BE2C (cell line): ENCODE measurements around the gene CFAP77.

Experiments
- DNase-seq: peaks from one replicate; pipeline ENCODE4 v3.0.0-alpha.2; 2020
- H3K27me3 ChIP-seq: fragments of 250-450 bp; sonication (Bioruptor Pico); 2 replicates; pipeline ENCODE4 v1.5.1; 2020; ENCODE audit warnings: mild to moderate bottlenecking
- H3K36me3 ChIP-seq: fragments of 250-450 bp; sonication (Bioruptor Pico); 2 replicates; pipeline ENCODE4 v1.5.1; 2020; ENCODE audit warnings: mild to moderate bottlenecking
- H3K4me1 ChIP-seq: fragments of 250-450 bp; sonication (Bioruptor Pico); 2 replicates; pipeline ENCODE4 v1.5.1; 2020
- H3K4me3 ChIP-seq: 2 replicates; pipeline ENCODE4 v1.5.1; 2011; ENCODE audit warnings: low read depth, low read length
- H3K9me3 ChIP-seq: fragments of 250-450 bp; sonication (Bioruptor Pico); 2 replicates; pipeline ENCODE4 v1.5.1; 2020
- TF ChIP-seq, protein P1 (sequence below): IDR thresholded peaks from 2 replicates; pipeline ENCODE4 v1.5.1; 2012; ENCODE audit warnings: mild to moderate bottlenecking, low read depth, low read length

CFAP77 gene

GRCh38 chr9:132585954-132586829 is 176.2 kb downstream of the CFAP77 start:
- Histone ChIP-seq H3K9me3 (no peaks in the 10 kb centered on the region), H3K4me3 (no peak overlapping the region), H3K36me3 (no peaks in the 10 kb centered on the region), H3K27me3 (peaks cover 98% of the 10 kb centered on the region), H3K4me1 (peaks cover 4% of the 10 kb centered on the region; the same call in 1 of the 2 replicates)
- no peak for DNase-seq
- TF ChIP-seq, protein P1, sequence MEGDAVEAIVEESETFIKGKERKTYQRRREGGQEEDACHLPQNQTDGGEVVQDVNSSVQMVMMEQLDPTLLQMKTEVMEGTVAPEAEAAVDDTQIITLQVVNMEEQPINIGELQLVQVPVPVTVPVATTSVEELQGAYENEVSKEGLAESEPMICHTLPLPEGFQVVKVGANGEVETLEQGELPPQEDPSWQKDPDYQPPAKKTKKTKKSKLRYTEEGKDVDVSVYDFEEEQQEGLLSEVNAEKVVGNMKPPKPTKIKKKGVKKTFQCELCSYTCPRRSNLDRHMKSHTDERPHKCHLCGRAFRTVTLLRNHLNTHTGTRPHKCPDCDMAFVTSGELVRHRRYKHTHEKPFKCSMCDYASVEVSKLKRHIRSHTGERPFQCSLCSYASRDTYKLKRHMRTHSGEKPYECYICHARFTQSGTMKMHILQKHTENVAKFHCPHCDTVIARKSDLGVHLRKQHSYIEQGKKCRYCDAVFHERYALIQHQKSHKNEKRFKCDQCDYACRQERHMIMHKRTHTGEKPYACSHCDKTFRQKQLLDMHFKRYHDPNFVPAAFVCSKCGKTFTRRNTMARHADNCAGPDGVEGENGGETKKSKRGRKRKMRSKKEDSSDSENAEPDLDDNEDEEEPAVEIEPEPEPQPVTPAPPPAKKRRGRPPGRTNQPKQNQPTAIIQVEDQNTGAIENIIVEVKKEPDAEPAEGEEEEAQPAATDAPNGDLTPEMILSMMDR = no peak

- Histone ChIP-seq H3K36me3 (no peaks in the 10 kb centered on the region), H3K4me1 (peaks cover 3% of the 10 kb centered on the region; the same call in 1 of the 2 replicates), H3K9me3 (no peaks in the 10 kb centered on the region), H3K27me3 (peaks cover 92% of the 10 kb centered on the region), H3K4me3 (no peak overlapping the region)
- TF ChIP-seq, protein P1 = no peak
- no peak for DNase-seq
Observed at GRCh38 chr9:132586830-132587591, 177.0 kb downstream of the CFAP77 start.

DNA sequence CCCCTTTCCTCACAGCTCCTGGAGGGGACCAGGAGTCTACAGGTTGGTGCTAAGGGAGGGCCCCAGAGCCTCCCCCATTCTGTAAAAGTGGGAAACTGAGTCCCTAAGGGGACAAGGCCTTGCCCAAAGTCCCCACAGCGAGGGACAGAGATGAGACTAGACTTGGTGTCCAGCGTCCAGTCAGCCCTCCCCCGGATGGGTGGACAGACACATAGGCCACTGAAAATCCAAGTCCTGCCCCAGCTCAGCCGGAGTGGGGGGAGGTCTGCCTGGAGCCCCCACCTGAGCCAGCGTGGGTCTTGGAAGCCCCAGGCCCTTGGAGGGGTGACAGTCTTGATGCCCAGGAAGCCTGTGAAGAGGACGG is 177.6 kb downstream of the CFAP77 start:
- H3K4me1 ChIP-seq = no peaks in the 10 kb centered on the region
- no peak for DNase-seq
- no peaks in the 10 kb centered on the region for H3K9me3 ChIP-seq
- H3K36me3 ChIP-seq = no peaks in the 10 kb centered on the region
- TF ChIP-seq, protein P1 = no peak
- H3K4me3 ChIP-seq = no peak overlapping the region
- H3K27me3 ChIP-seq = peaks cover 86% of the 10 kb centered on the region

DNA sequence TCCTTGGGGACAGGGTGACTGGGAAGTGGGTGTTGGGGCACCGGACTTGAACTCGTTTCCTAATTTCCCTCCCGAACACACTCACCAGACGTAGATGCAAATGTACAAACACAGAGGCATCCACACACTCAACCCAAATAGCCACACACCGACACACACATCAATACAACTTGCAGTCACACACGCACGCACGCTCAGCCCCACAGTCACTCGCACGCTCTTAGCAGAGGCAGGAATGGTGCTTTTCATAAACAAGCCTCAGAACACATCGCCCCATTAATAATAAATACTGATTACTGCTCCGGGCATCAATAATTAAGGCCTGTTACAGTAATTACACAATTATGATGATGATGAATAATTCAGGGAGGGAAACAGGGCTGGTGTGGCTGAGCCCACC is 178.1 kb downstream of the CFAP77 start:
- Histone ChIP-seq H3K9me3 (no peaks in the 10 kb centered on the region), H3K36me3 (no peaks in the 10 kb centered on the region), H3K4me3 (no peak overlapping the region), H3K4me1 (no peaks in the 10 kb centered on the region), H3K27me3 (peaks cover 81% of the 10 kb centered on the region)
- TF ChIP-seq, protein P1 = no peak
- DNase-seq = no peak

DNA sequence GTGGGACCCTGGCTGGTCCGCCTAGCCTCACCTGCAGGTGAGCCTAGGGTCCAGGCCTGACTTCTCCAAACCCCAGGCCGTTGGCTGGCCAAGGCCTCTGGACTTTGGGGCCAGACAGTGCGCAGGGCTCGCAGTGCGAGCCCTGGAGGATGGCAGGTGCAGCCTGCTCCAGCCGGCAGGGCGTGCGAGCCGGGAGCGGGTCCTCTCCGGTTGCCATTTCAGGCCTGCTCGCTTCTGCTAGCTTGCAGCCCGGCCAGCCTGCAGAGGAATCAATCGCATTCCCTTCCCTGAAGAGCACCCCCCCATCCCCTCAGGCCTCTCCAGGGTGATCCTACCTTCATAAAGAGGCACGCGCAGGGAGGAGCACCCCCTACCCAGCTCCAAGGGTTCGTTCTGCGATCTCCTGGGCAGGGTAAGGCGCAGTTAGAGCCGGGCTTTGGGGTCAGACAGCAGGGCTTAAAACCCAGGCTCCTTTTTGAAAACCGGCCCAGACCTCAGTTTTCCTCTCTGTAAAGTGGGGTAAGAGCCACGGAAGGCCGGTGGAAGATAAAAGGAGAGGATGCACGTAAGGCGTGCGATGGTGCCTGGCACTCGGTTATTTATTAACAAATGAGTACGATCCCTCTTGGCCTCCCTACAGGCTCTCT is 178.6 kb downstream of the CFAP77 start:
- TF ChIP-seq, protein P1 = no peak
- Histone ChIP-seq H3K9me3 (no peaks in the 10 kb centered on the region), H3K27me3 (peaks cover 75% of the 10 kb centered on the region), H3K4me3 (no peak overlapping the region), H3K36me3 (no peaks in the 10 kb centered on the region), H3K4me1 (no peaks in the 10 kb centered on the region)
- no peak for DNase-seq
